ENCODE results near the gene SOCS7. TPM values are rescaled to one million over a fixed set of nuclear protein-coding genes. Genes with fewer than 3 reads are reported as not detected.

The SOCS7 gene
- total RNA-seq, 5 donors from 2014 or later (not counting 1 experiment from before 2014, with no cell fraction given): 18.9 to 24.5 (median 20.7) TPM

- WGBS (ENCODE audit: insufficient coverage): no CpG with 5 or more reads among the region's 4 CpGs
- Mint-ChIP-seq H3K4me1 (no peaks in the 10 kb centered on the region), H3K27ac (no peak overlapping the region), H3K9me3 (no peaks in the 10 kb centered on the region), H3K27me3 (no peaks in the 10 kb centered on the region), H3K4me3 (no peak overlapping the region), H3K36me3 (peaks cover 42% of the 10 kb centered on the region)
- Histone ChIP-seq H3K27ac (ENCODE audit: low read length) (no peak overlapping the region), H3K27me3 (replicated peaks in 1 of 2; ENCODE audit: control insufficient read depth in 2 of 2, extremely low read depth in 1 of 2, insufficient read depth in 2 of 2, low read length in 1 of 2) (no peaks in the 10 kb centered on the region), H3K4me3 (ENCODE audit: control insufficient read depth in 1 of 2, extremely low read depth in 1 of 2, low read length in 1 of 2) (no peak overlapping the region), H3K9me3 (no peaks in the 10 kb centered on the region), H3K36me3 (ENCODE audit: control insufficient read depth in 2 of 2, extremely low read depth in 1 of 2, insufficient read depth in 1 of 2, low read length in 1 of 2) (peaks cover 11 to 43% of the 10 kb centered on the region in 2 donors), H3K4me1 (ENCODE audit: control insufficient read depth in 1 of 2, extremely low read depth in 1 of 2, insufficient read depth in 2 of 2, low read length in 2 of 2) (no peaks in the 10 kb centered on the region)
- ATAC-seq (replicated peaks in 1 of 4) (no peak), DNase-seq (no peak)
- ChIA-PET POLR2A (interaction anchor here in 1 of 2 donors (0.6 kb wide), 1 partner anchor 13 kb away, joined by 5 read pairs; no protein-coding TSS in a partner anchor), CTCF (interaction anchor here in 1 of 2 donors (1.1 kb wide), 1 partner anchor 56 kb away, joined by 3 read pairs; no protein-coding TSS in a partner anchor)
Observed at GRCh38 chr17:38395090-38395489, 43.4 kb downstream of the SOCS7 start.

DNA sequence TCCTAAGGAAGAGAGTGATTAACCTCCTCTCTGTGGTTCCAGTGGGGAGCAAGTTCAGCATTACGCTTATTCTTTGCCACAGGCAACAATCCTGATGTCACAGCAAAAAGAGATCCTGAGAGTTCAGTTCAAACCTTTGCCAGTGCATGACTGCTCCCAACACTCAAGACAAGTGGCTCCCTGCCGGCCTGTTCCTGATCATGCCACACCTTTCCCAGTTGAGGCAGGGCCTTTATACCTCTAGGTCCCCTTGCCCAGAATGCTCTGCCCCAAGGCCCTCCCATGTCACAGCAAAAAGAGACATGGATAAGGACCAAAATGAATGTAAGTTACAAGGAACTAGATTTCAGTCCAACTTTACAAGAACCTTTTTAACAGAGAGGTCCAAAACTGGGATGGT is 45.6 kb downstream of the SOCS7 start:
- peaks cover 53% of the 10 kb centered on the region for H3K36me3 Mint-ChIP-seq
- no peak overlapping the region for H3K4me3 ChIP-seq (ENCODE audit: control insufficient read depth in 1 of 2, extremely low read depth in 1 of 2, low read length in 1 of 2)
- WGBS (ENCODE audit: insufficient coverage): 88% methylated on average over 2 of the region's 2 CpGs
- no peak overlapping the region for H3K4me3 Mint-ChIP-seq
- ChIA-PET POLR2A (no interaction called here), CTCF (no interaction called here)
- no peak overlapping the region for H3K27ac Mint-ChIP-seq
- H3K9me3 Mint-ChIP-seq: no peaks in the 10 kb centered on the region
- peaks cover 13 to 58% of the 10 kb centered on the region in 2 donors for H3K36me3 ChIP-seq (ENCODE audit: control insufficient read depth in 2 of 2, extremely low read depth in 1 of 2, insufficient read depth in 1 of 2, low read length in 1 of 2)
- H3K4me1 Mint-ChIP-seq: no peaks in the 10 kb centered on the region
- H3K27me3 Mint-ChIP-seq: no peaks in the 10 kb centered on the region
- no peaks in the 10 kb centered on the region for H3K9me3 ChIP-seq
- DNase-seq: no peak
- no peak for ATAC-seq (replicated peaks in 1 of 4)
- H3K27ac ChIP-seq (ENCODE audit: low read length): no peak overlapping the region
- H3K27me3 ChIP-seq (replicated peaks in 1 of 2; ENCODE audit: control insufficient read depth in 2 of 2, extremely low read depth in 1 of 2, insufficient read depth in 2 of 2, low read length in 1 of 2): no peaks in the 10 kb centered on the region
- H3K4me1 ChIP-seq (ENCODE audit: control insufficient read depth in 1 of 2, extremely low read depth in 1 of 2, insufficient read depth in 2 of 2, low read length in 2 of 2): no peaks in the 10 kb centered on the region

DNA sequence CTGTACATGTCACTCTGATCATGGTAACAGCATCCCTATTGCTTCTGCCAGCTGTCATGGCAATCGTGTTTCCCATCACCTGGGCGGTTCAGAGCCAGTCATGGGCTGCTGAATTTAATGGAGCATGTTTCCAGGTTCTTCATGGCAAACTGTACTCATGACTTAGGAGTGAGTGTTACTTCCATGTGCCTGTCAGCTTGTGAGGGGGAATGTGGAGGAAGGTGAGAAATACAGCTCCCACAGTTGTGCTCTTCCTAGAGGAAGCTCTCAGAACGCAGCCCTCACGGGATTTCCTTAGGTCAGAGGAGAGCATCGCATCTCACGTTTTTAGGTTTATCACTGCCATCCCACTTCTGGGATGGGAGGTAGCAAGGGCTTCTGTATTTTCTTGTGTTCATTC is 48.6 kb downstream of the SOCS7 start:
- H3K4me1 Mint-ChIP-seq: no peaks in the 10 kb centered on the region

GRCh38 chr17:38401459-38401858 is 49.8 kb downstream of the SOCS7 start:
- Histone ChIP-seq H3K4me3 (ENCODE audit: control insufficient read depth in 1 of 2, extremely low read depth in 1 of 2, low read length in 1 of 2) (no peak overlapping the region), H3K9me3 (no peaks in the 10 kb centered on the region), H3K27me3 (replicated peaks in 1 of 2; ENCODE audit: control insufficient read depth in 2 of 2, extremely low read depth in 1 of 2, insufficient read depth in 2 of 2, low read length in 1 of 2) (no peaks in the 10 kb centered on the region), H3K27ac (ENCODE audit: low read length) (no peak overlapping the region), H3K4me1 (ENCODE audit: control insufficient read depth in 1 of 2, extremely low read depth in 1 of 2, insufficient read depth in 2 of 2, low read length in 2 of 2) (no peaks in the 10 kb centered on the region), H3K36me3 (ENCODE audit: control insufficient read depth in 2 of 2, extremely low read depth in 1 of 2, insufficient read depth in 1 of 2, low read length in 1 of 2) (peaks cover 13 to 40% of the 10 kb centered on the region in 2 donors)
- no peak for ATAC-seq (replicated peaks in 1 of 4)
- Mint-ChIP-seq H3K9me3 (no peaks in the 10 kb centered on the region), H3K36me3 (peaks cover 38% of the 10 kb centered on the region), H3K27me3 (no peaks in the 10 kb centered on the region), H3K27ac (no peak overlapping the region), H3K4me3 (no peak overlapping the region), H3K4me1 (no peaks in the 10 kb centered on the region)
- WGBS (ENCODE audit: insufficient coverage): 79% methylated on average over 3 of the region's 4 CpGs
- no peak for DNase-seq
- ChIA-PET POLR2A (no interaction called here), CTCF (no interaction called here)

More for the DNA sequence above, 48.6 kb downstream of the SOCS7 start:
- DNase-seq (no peak), ATAC-seq (replicated peaks in 1 of 4) (no peak)
- no peak overlapping the region for H3K4me3 ChIP-seq (ENCODE audit: control insufficient read depth in 1 of 2, extremely low read depth in 1 of 2, low read length in 1 of 2)
- no peak overlapping the region for H3K27ac ChIP-seq (ENCODE audit: low read length)
- 100% methylated on average over 1 of the region's 6 CpGs for WGBS (ENCODE audit: insufficient coverage)
- POLR2A ChIA-PET: no interaction called here
- no peak overlapping the region for H3K27ac Mint-ChIP-seq
- H3K36me3 ChIP-seq (ENCODE audit: control insufficient read depth in 2 of 2, extremely low read depth in 1 of 2, insufficient read depth in 1 of 2, low read length in 1 of 2): peaks cover 13 to 52% of the 10 kb centered on the region in 2 donors
- no peak overlapping the region for H3K4me3 Mint-ChIP-seq
- peaks cover 47% of the 10 kb centered on the region for H3K36me3 Mint-ChIP-seq
- H3K27me3 ChIP-seq (replicated peaks in 1 of 2; ENCODE audit: control insufficient read depth in 2 of 2, extremely low read depth in 1 of 2, insufficient read depth in 2 of 2, low read length in 1 of 2): no peaks in the 10 kb centered on the region
- CTCF ChIA-PET: no interaction called here
- no peaks in the 10 kb centered on the region for H3K27me3 Mint-ChIP-seq
- no peaks in the 10 kb centered on the region for H3K9me3 ChIP-seq
- no peaks in the 10 kb centered on the region for H3K9me3 Mint-ChIP-seq
- H3K4me1 ChIP-seq (ENCODE audit: control insufficient read depth in 1 of 2, extremely low read depth in 1 of 2, insufficient read depth in 2 of 2, low read length in 2 of 2): no peaks in the 10 kb centered on the region

DNA sequence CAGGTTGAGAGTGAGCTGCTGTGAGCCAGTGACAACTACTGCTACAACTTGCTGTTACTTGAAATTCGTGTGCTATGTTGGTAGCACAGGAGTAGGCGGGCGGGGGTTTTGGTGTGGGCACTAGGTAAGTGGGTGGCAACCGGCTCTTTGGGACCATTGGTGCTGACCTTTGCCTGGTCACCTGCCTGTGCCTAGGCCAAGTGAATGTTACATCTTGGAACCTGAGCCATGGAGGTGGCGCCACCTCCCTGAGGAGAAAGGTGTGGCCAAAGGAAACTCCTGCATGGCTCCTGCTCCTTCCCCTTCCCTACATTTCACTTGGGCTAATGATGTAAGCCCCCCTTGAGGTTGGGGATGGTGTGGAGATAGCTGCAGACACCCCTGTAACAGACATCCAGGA is 51.3 kb downstream of the SOCS7 start:
- no peak overlapping the region for H3K4me3 ChIP-seq (ENCODE audit: control insufficient read depth in 1 of 2, extremely low read depth in 1 of 2, low read length in 1 of 2)
- no peak for DNase-seq
- H3K4me1 ChIP-seq (ENCODE audit: control insufficient read depth in 1 of 2, extremely low read depth in 1 of 2, insufficient read depth in 2 of 2, low read length in 2 of 2): no peaks in the 10 kb centered on the region
- no peaks in the 10 kb centered on the region for H3K27me3 Mint-ChIP-seq
- WGBS (ENCODE audit: insufficient coverage): 100% methylated on average over 3 of the region's 5 CpGs
- no peaks in the 10 kb centered on the region for H3K4me1 Mint-ChIP-seq
- no peak for ATAC-seq (replicated peaks in 1 of 4)
- no peak overlapping the region for H3K4me3 Mint-ChIP-seq
- H3K9me3 Mint-ChIP-seq: no peaks in the 10 kb centered on the region
- peaks cover 6 to 27% of the 10 kb centered on the region in 2 donors for H3K36me3 ChIP-seq (ENCODE audit: control insufficient read depth in 2 of 2, extremely low read depth in 1 of 2, insufficient read depth in 1 of 2, low read length in 1 of 2)
- peaks cover 27% of the 10 kb centered on the region for H3K36me3 Mint-ChIP-seq
- H3K27me3 ChIP-seq (replicated peaks in 1 of 2; ENCODE audit: control insufficient read depth in 2 of 2, extremely low read depth in 1 of 2, insufficient read depth in 2 of 2, low read length in 1 of 2): no peaks in the 10 kb centered on the region
- no peaks in the 10 kb centered on the region for H3K9me3 ChIP-seq
- H3K27ac ChIP-seq (ENCODE audit: low read length): no peak overlapping the region
- ChIA-PET CTCF (interaction anchor here in 1 of 2 donors (0.6 to 1.5 kb wide), 2 partner anchors 54 to 1101 kb away, joined by 3 read pairs; no protein-coding TSS in a partner anchor), POLR2A (no interaction called here)
- H3K27ac Mint-ChIP-seq: no peak overlapping the region

DNA sequence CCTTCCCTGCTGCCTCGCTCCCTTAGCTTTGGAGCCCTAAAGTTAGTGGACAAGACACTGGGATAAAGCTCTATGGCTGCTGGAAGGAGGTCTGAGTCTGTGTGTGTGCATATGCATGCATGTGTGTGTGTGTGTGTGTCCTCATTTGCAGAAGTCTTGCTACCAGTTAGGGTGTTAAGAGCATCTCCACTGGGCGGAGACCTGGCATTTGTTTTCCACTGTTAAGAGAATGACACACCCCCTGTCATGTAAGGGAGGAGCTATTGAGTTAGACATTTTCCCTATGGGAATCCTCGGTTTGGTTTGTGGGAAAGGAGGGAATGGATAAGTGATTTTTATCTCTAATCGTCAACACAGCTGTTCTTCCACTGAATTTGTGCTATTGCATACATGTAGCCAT is 51.8 kb downstream of the SOCS7 start:
- Histone ChIP-seq H3K27ac (ENCODE audit: low read length) (no peak overlapping the region), H3K4me1 (ENCODE audit: control insufficient read depth in 1 of 2, extremely low read depth in 1 of 2, insufficient read depth in 2 of 2, low read length in 2 of 2) (no peaks in the 10 kb centered on the region), H3K27me3 (replicated peaks in 1 of 2; ENCODE audit: control insufficient read depth in 2 of 2, extremely low read depth in 1 of 2, insufficient read depth in 2 of 2, low read length in 1 of 2) (no peaks in the 10 kb centered on the region), H3K4me3 (ENCODE audit: control insufficient read depth in 1 of 2, extremely low read depth in 1 of 2, low read length in 1 of 2) (no peak overlapping the region), H3K36me3 (ENCODE audit: control insufficient read depth in 2 of 2, extremely low read depth in 1 of 2, insufficient read depth in 1 of 2, low read length in 1 of 2) (peaks cover 6 to 27% of the 10 kb centered on the region in 2 donors), H3K9me3 (no peaks in the 10 kb centered on the region)
- no peaks in the 10 kb centered on the region for H3K4me1 Mint-ChIP-seq
- H3K36me3 Mint-ChIP-seq: peaks cover 26% of the 10 kb centered on the region
- no peak overlapping the region for H3K4me3 Mint-ChIP-seq
- no peaks in the 10 kb centered on the region for H3K9me3 Mint-ChIP-seq
- CTCF ChIA-PET: interaction anchor here in 1 of 2 donors (1.5 kb wide), 1 partner anchor 54 kb away, joined by 3 read pairs; no protein-coding TSS in a partner anchor
- no peaks in the 10 kb centered on the region for H3K27me3 Mint-ChIP-seq
- POLR2A ChIA-PET: interaction anchor here in 1 of 2 donors (0.7 kb wide), 1 partner anchor 72 kb away, joined by 3 read pairs; no protein-coding TSS in a partner anchor
- no peak for ATAC-seq (replicated peaks in 1 of 4)
- no peak overlapping the region for H3K27ac Mint-ChIP-seq
- DNase-seq: no peak
- no CpG with 5 or more reads among the region's 4 CpGs for WGBS (ENCODE audit: insufficient coverage)

Data from T-cell (primary cell).